H1 (cell line): ENCODE data around the gene DIS3L. TPM values are rescaled to one million over a fixed set of nuclear protein-coding genes. Genes with fewer than 3 reads are reported as not detected.

Experiments used
- CTCF ChIA-PET: fragments of 300-600 bp; sonication (Branson Sonifier 250); formaldehyde crosslinking; loops from one replicate; lab custom pipeline; 2021; ENCODE audit not compliant: partially characterized antibody; lab: Charles Lee
- POLR2A ChIA-PET: fragments of 300-600 bp; sonication (Branson Sonifier 250); formaldehyde crosslinking; loops from one replicate; lab custom pipeline; 2021; ENCODE audit warnings: inconsistent platforms; ENCODE audit not compliant: partially characterized antibody; lab: Charles Lee
- DNase-seq, 2 experiments: peaks; one replicate each; pipeline versions ENCODE4 v3.0.0 to v3.0.0-alpha.2; 2010 to 2022; ENCODE audit warnings: low spot score in 2 of 2, low read depth in 1 of 2, mixed read lengths in 1 of 2
- FAIRE-seq: peaks from 2 replicates; lab custom pipeline; 2011; peaks lifted over from hg19 to GRCh38; lab: Jason Lieb, UNC
- H2AFZ ChIP-seq: 2 replicates; pipeline ENCODE4 v1.8.1; 2012; ENCODE audit warnings: low read length, inconsistent platforms
- H2AK5ac ChIP-seq: 2 replicates; pipeline ENCODE4 v1.6.1; 2013; ENCODE audit warnings: low read depth, low read length
- H2BK120ac ChIP-seq: replicated peaks from 2 replicates; pipeline ENCODE3; 2013; ENCODE audit warnings: low read depth, low read length, inconsistent platforms
- H2BK12ac ChIP-seq: 2 replicates; pipeline ENCODE4 v1.6.1; 2013; ENCODE audit warnings: low read depth, low read length
- H2BK15ac ChIP-seq: 2 replicates; pipeline ENCODE4 v1.6.1; 2013; ENCODE audit warnings: low read length
- H2BK20ac ChIP-seq: 2 replicates; pipeline ENCODE4 v1.6.1; 2013; ENCODE audit warnings: low read length
- H2BK5ac ChIP-seq: 2 replicates; pipeline ENCODE4 v1.6.1; 2013; ENCODE audit warnings: low read depth, low read length
- H3K14ac ChIP-seq: 2 replicates; pipeline ENCODE4 v1.6.1; 2013; ENCODE audit warnings: inconsistent platforms; ENCODE audit not compliant: insufficient read length
- H3K18ac ChIP-seq: 2 replicates; pipeline ENCODE4 v1.6.1; 2013; ENCODE audit warnings: low read length; ENCODE audit errors: extremely low read depth
- H3K23ac ChIP-seq: 2 replicates; pipeline ENCODE4 v1.6.1; 2013; ENCODE audit warnings: inconsistent platforms; ENCODE audit not compliant: insufficient read length
- H3K23me2 ChIP-seq: 2 replicates; pipeline ENCODE4 v1.6.1; 2013; ENCODE audit warnings: low read depth, low read length
- H3K27ac ChIP-seq: 2 replicates; pipeline ENCODE4 v1.6.1; 2011; ENCODE audit warnings: low read depth, low read length, inconsistent platforms
- H3K27me3 ChIP-seq, 4 experiments: replicated peaks in 1 of 4; 1 replicate in 1 of 4; 2 replicates in 3 of 4; pipeline versions ENCODE4 v1.6.1 to v1.8.1; 2011 to 2013; ENCODE audit warnings: low read length in 3 of 4, mild to moderate bottlenecking in 3 of 4, inconsistent platforms in 2 of 4, mixed read lengths in 2 of 4, moderate library complexity in 1 of 4; ENCODE audit not compliant: control insufficient read depth in 3 of 4, insufficient read depth in 3 of 4; ENCODE audit errors: extremely low read depth in 1 of 4
- H3K36me3 ChIP-seq, 4 experiments: 2 replicates each; pipeline versions ENCODE4 v1.6.1 to v1.8.1; 2011 to 2013; ENCODE audit warnings: mild to moderate bottlenecking in 4 of 4, low read length in 3 of 4, moderate library complexity in 2 of 4, control low read depth in 1 of 4, inconsistent platforms in 1 of 4; ENCODE audit not compliant: insufficient read depth in 4 of 4, control insufficient read depth in 2 of 4
- H3K4ac ChIP-seq: replicated peaks from 2 replicates; pipeline ENCODE3; 2013; ENCODE audit warnings: low read length, low read depth, mixed read lengths, inconsistent platforms; ENCODE audit not compliant: insufficient read length
- H3K4me1 ChIP-seq, 4 experiments: replicated peaks in 1 of 4; 1 replicate in 1 of 4; 2 replicates in 3 of 4; pipeline versions ENCODE4 v1.6.1 to v1.8.1; 2011 to 2013; ENCODE audit warnings: low read length in 3 of 4, inconsistent platforms in 2 of 4, mixed read lengths in 1 of 4; ENCODE audit not compliant: insufficient read depth in 4 of 4, control insufficient read depth in 3 of 4
- H3K4me2 ChIP-seq, 2 experiments: 2 replicates each; pipeline versions ENCODE4 v1.6.1 to v1.8.1; 2011 to 2013; ENCODE audit warnings: low read depth in 2 of 2, low read length in 2 of 2, control low read depth in 1 of 2, inconsistent platforms in 1 of 2, mild to moderate bottlenecking in 1 of 2; ENCODE audit not compliant: insufficient read depth in 1 of 2
- H3K4me3 ChIP-seq, 4 experiments: fragments of 200-600, 300-600 bp in 1 of 4; sonication (generic), shearing (Covaris generic), sonication (Bioruptor Twin) in 1 of 4; 2 replicates each; pipeline versions ENCODE4 v1.5.1 to v1.8.1; 2011 to 2016; ENCODE audit warnings: low read length in 4 of 4, low read depth in 3 of 4, control low read depth in 2 of 4, inconsistent platforms in 2 of 4, mild to moderate bottlenecking in 2 of 4, mixed read lengths in 1 of 4, moderate library complexity in 1 of 4; ENCODE audit not compliant: insufficient read depth in 2 of 4; ENCODE audit errors: extremely low read depth in 1 of 4
- H3K56ac ChIP-seq: replicated peaks from 2 replicates; pipeline ENCODE3; 2013; ENCODE audit warnings: low read depth, mild to moderate bottlenecking, mixed read lengths, low read length, inconsistent platforms; ENCODE audit not compliant: insufficient read length
- H3K79me1 ChIP-seq: 2 replicates; pipeline ENCODE4 v1.6.1; 2013; ENCODE audit warnings: low read depth, low read length, control low read depth
- H3K79me2 ChIP-seq, 2 experiments: 2 replicates each; pipeline versions ENCODE4 v1.6.1 to v1.8.1; 2012 to 2013; ENCODE audit warnings: low read length in 2 of 2, mild to moderate bottlenecking in 2 of 2, inconsistent platforms in 1 of 2; ENCODE audit not compliant: insufficient read depth in 2 of 2, control insufficient read depth in 1 of 2
- H3K9ac ChIP-seq, 4 experiments: replicated peaks in 1 of 4; 1 replicate in 1 of 4; 2 replicates in 3 of 4; pipeline versions ENCODE4 v1.6.1 to v1.8.1; 2011 to 2013; ENCODE audit warnings: low read depth in 3 of 4, low read length in 3 of 4, control low read depth in 2 of 4, mild to moderate bottlenecking in 2 of 4, moderate library complexity in 2 of 4, inconsistent platforms in 1 of 4; ENCODE audit errors: extremely low read depth in 1 of 4
- H3K9me3 ChIP-seq, 2 experiments: 2 replicates each; pipeline versions ENCODE4 v1.6.1 to v1.8.1; 2012 to 2013; ENCODE audit warnings: mild to moderate bottlenecking in 2 of 2, moderate library complexity in 2 of 2, control low read depth in 1 of 2, inconsistent platforms in 1 of 2, low read depth in 1 of 2, low read length in 1 of 2, mixed read lengths in 1 of 2; ENCODE audit not compliant: insufficient read depth in 2 of 2
- H4K20me1 ChIP-seq, 2 experiments: replicated peaks in 1 of 2; 2 replicates each; pipeline versions ENCODE3 to v1.8.1; 2011 to 2013; ENCODE audit warnings: inconsistent platforms in 2 of 2, low read length in 2 of 2, mild to moderate bottlenecking in 1 of 2; ENCODE audit not compliant: insufficient read depth in 2 of 2, control insufficient read depth in 1 of 2
- H4K5ac ChIP-seq: 2 replicates; pipeline ENCODE4 v1.6.1; 2013; ENCODE audit warnings: low read length, low read depth, mixed read lengths, inconsistent platforms; ENCODE audit not compliant: insufficient read length
- H4K8ac ChIP-seq: 2 replicates; pipeline ENCODE4 v1.8.0; 2013; ENCODE audit warnings: mild to moderate bottlenecking, moderate library complexity, low read length, inconsistent platforms; ENCODE audit not compliant: insufficient read depth; ENCODE audit errors: extremely low read depth
- H4K91ac ChIP-seq: replicated peaks from 2 replicates; pipeline ENCODE3; 2013; ENCODE audit warnings: low read length, mixed read lengths, inconsistent platforms; ENCODE audit not compliant: insufficient read length
- RAD21 ChIP-seq, 2 experiments: IDR thresholded peaks in 1 of 2; conservative IDR thresholded peaks in 1 of 2; 2 replicates each; pipeline ENCODE4 v1.6.1; 2011; ENCODE audit warnings: low read depth in 2 of 2, low read length in 2 of 2, improper control_type of control experiment in 1 of 2, inconsistent platforms in 1 of 2, mild to moderate bottlenecking in 1 of 2, moderate library complexity in 1 of 2
- SP2 ChIP-seq: IDR thresholded peaks from 2 replicates; pipeline ENCODE4 v1.6.1; 2012; ENCODE audit warnings: mild to moderate bottlenecking, low read length, inconsistent platforms
- WGBS, 2 experiments: shearing (Covaris generic) in 1 of 2; methylation state at CpG; one replicate each; pipeline versions ENCODE4 v1.1.6 to v1.1.7; 2013 to 2015; ENCODE audit warnings: low lambda C conversion rate in 2 of 2, mixed read lengths in 2 of 2, inconsistent platforms in 1 of 2, low coverage in 1 of 2, missing lambda C conversion rate in 1 of 2; ENCODE audit not compliant: insufficient replicate concordance in 2 of 2, insufficient coverage in 1 of 2, insufficient read length in 1 of 2; ENCODE audit errors: extremely low coverage in 1 of 2, missing lambda C conversion rate in 1 of 2; 5-methylcytosine and 5-hydroxymethylcytosine counted together
- polyA plus RNA-seq, 7 experiments: library from polyadenylated mRNA; depleted of rRNA in 3 of 7; stranded (reverse) in 5 of 7; unstranded in 2 of 7; fragments of >200 nt in 5 of 7; fragments of 200-250 nt in 2 of 7; gene quantifications; 1 replicate in 5 of 7; 2 replicates in 1 of 7; 4 replicates in 1 of 7; pipeline versions ENCODE4 v1.2.1 to v1.2.3, GENCODE V29; 2011 to 2013; ENCODE audit warnings: missing spikeins in 2 of 7, mixed read lengths in 2 of 7
- total RNA-seq: library from RNA; stranded (reverse); fragmentation: NEBNext Ultra II Directional; extraction: Animal tissue kit (Norgen Biotek cat#: 25700); gene quantifications from 2 replicates; pipeline ENCODE4 v1.2.1, GENCODE V29; 2021

Gene DIS3L
- total and polyA plus RNA-seq, 2 of the 8 experiments (the other 6 are each of a cell fraction or from before 2014, with no cell fraction given): 8.7 to 25.0 TPM

DNA sequence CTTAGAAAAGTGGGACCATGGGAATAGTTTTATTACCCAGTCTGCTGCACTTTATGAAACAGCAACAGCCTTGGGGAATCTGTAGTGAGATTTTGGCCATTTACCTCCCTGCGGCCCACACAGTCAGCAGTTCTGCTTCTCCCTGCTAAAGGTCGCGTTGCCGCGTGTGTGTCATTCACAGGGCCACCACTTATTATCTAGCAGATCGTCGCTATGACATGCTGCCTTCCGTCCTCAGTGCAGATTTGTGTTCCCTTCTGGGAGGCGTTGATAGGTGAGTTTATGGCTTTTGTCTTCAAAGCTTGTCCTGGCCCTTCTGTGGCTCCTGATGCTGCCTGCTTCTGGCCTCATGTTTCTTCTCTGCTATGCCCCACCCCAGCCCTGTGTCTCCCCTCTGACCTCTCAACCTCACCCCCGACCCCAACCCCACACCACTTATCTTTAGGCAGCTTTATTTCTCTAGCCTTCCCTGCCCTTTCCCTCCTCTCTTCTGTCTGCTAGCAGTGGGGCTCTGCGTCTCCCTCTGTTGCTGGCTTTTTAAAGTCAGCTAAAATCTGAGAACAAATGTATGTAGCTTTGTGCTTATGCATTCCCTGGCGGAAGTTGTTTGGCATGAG lies 30.1 kb downstream of the DIS3L start:
- no peak overlapping the region for H3K23ac ChIP-seq
- H3K56ac ChIP-seq: no peak overlapping the region
- no peaks in the 10 kb centered on the region for H3K23me2 ChIP-seq
- POLR2A ChIA-PET: interaction anchor here (0.6 to 1.4 kb wide), 2 partner anchors 11 to 24 kb away, joined by 3 to 4 read pairs; no protein-coding TSS in a partner anchor
- no peak overlapping the region for H3K4me3 ChIP-seq
- no peak overlapping the region for H3K9ac ChIP-seq
- no peak overlapping the region for H4K8ac ChIP-seq
- CTCF ChIA-PET: interaction anchor here (0.6 to 2.0 kb wide), 5 partner anchors 10 to 1257 kb away, joined by 4 to 5 read pairs (median 5); no protein-coding TSS in a partner anchor
- H3K79me2 ChIP-seq: no peaks in the 10 kb centered on the region
- no peak overlapping the region for H2BK12ac ChIP-seq
- TF ChIP-seq SP2 (no peak), RAD21 (IDR thresholded peaks at IDR 0.05 in 1 of 2, conservative IDR thresholded peaks at IDR 0.05 in 1 of 2; ENCODE audit: low read depth in 2 of 2, low read length in 2 of 2) (0 out of 4 replicates have a peak, but pooled peaks of 1 of the 2 experiments have one; percentile 6)
- FAIRE-seq (no peak), DNase-seq (no peak)
- no peaks in the 10 kb centered on the region for H3K4me1 ChIP-seq
- no peak overlapping the region for H2AK5ac ChIP-seq
- no peaks in the 10 kb centered on the region for H3K79me1 ChIP-seq
- no peak overlapping the region for H2BK15ac ChIP-seq
- H3K27me3 ChIP-seq: no peaks in the 10 kb centered on the region
- no peaks in the 10 kb centered on the region for H4K20me1 ChIP-seq
- no peak overlapping the region for H3K27ac ChIP-seq
- H2BK20ac ChIP-seq: no peak overlapping the region
- no peak overlapping the region for H3K4me2 ChIP-seq
- 84% methylated on average over 12 of the region's 12 CpGs; no CpG with 5 or more reads in 1 of the 2 experiments for WGBS, 2 experiments
- no peak overlapping the region for H2BK5ac ChIP-seq
- H2BK120ac ChIP-seq: no peak overlapping the region
- no peaks in the 10 kb centered on the region for H3K9me3 ChIP-seq
- H3K14ac ChIP-seq: no peak overlapping the region
- H2AFZ ChIP-seq: no peak overlapping the region
- H3K18ac ChIP-seq: no peak overlapping the region
- H3K4ac ChIP-seq: no peak overlapping the region
- H4K5ac ChIP-seq: no peak overlapping the region
- no peak overlapping the region for H4K91ac ChIP-seq
- H3K36me3 ChIP-seq: peaks cover 9 to 45% (median 17%) of the 10 kb centered on the region in 4 experiments; a peak in 6 of 8 replicates
